AG20443 (cell line): ENCODE measurements around the gene TTLL11.

Source experiments
- DNase-seq: peaks from one replicate; pipeline ENCODE4 v3.0.0; 2012; ENCODE audit warnings: low spot score, mixed read lengths

Gene TTLL11

DNA sequence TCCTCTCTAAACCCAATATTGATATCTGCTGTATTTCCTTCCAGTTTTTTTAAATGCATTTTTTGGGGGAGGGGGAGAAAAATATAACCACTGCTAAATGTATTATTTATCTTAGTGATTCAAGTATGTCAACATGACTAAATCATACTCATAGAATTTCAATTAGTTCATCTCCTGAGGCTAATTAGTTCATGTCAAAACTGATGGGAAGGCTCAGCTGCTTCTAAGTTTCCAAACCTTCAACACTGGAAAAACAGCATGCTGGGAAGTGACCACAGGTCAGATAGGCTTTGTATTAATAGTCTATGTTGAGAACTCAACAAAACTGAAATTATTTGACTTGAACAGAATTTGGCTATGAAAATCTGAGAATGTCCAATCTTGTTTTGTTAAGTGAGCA is 118.7 kb downstream of the TTLL11 start:
- no peak for DNase-seq

DNA sequence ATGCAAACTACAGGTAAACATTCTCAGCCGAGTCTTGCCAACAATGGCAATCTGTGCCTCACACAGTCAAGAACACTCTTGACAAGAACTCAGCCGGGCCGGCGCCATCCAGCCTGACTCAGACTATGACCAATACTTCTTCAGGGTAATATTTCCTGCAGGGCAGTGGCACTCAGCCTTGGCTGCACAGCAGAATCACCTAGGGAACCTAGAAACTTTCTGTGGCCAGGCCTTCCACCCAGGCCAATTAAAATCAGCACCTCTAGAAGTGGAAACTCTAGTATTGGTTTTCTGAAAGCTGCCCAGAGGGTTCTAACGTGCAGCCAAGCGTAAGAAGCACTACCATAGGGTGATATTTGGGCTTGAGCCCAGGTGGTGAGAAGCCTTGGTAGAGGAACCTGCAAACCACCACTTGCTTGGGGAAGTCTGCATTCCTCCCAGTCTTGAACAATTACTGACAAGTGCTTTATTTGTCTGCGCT is 120.6 kb downstream of the TTLL11 start:
- DNase-seq = peak; percentile 72

DNA sequence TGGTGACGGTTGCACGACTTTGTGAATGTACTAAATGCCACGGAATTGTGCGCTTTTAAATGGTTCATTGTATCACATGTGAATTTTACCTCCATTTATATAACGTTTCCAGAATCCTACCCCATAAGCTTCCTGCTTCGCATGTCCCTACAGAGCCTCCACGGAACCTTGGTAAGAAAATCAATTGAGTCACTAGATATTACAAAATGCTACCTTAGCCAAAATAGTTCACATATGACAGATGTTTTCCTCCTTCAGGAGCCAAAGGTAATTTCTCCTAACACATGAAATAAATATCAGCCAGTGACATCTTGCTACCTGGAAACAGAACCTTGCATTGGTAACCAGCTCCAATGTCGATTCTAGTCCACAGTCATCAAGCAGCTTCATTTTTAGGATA is 125.1 kb downstream of the TTLL11 start:
- no peak for DNase-seq

DNA sequence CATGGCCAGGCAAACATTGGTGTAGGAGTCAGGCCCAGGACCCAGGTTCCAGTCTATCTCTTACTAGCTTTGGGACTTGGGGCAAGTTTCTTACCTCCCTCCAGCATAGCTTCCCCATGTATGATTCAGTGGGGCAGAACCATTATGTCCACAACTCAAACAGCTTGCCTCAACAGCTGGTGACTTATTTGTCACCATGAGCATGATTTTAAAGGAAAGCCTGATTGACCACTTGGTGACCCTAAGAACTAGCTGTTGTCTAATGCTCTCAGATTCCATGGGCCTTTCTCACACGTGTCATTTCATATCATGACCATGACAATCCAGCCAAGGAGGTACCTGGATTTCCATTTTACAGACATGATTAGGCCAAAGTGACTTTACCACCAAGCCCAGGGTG is 126.4 kb downstream of the TTLL11 start:
- no peak for DNase-seq

DNA sequence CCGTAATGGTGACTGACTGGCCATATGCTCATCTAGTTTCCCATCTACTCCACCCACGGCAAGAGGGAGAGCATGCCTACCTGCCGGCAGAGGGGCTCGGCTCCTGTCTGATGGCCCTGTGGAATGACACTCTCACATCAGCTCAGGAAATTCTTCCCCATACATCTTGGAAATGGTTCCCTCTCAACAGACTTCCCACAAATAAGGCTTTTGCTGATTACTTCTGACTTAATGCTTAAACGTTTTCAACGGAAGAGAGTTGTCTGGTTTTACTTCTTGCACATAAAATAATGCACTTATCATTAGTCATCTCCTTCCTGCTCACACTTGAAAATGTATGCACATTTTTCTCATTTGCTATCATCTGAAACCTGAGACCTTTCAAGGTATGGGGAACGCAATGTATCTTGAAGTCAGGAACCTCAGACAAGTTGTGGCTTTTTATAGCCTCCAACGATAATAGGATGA is 129.5 kb downstream of the TTLL11 start:
- no peak for DNase-seq

DNA sequence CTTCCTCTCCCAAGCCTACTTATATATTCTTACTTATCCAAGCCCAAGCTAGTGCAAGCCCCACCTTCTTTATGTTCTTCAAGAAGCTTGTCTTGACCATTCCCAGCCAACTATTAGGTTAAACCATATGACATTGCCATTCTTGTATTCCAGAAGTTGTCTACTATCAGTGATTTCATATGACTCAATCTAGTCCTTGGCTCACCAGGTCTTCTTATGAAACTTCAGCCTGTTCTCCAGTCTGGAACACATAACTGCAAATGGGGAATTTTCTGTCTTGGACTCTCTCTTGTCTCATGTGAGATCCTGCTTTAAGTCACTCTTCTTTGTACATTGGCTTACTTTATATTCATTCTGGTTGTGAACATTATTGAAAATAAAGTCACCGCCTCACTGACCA is 130.7 kb downstream of the TTLL11 start:
- no peak for DNase-seq

DNA sequence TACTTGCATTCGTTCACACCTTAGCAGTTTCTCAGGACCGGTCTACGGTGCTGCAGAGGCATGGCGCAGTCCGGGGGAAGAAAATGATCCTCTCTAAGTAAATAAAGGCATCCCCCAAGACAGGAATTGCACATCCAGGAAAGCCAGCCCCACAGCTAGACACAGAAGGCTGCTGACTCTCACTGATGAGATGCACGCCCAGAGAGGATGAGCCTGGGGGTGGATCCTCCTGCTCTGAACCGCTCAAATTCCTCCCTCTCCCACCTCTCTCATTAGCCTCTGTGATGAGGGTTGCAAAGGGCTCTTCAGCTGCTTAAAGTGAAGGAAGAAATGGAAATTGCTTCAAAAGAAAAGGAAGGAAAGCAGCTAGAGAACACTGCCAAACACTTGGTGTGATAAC is 132.4 kb downstream of the TTLL11 start:
- DNase-seq = no peak

DNA sequence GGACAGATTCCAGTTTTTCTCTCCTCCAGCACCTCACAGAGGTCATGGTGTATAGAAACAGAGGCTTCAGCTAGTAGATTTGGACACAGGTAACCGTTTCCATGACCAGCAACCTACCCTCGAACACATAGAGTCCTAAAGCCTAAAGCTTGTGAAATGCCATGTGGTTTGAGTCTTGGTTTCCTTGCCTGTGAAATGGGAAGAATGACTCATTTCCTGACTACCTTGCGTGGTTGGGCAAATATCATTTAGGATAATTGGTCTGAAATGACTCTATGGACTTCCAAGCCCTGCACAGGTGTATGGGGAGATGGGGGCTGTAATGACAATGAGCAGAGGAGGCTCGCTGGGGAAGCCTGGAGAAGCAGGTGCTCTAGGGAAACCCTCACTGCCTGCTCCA is 134.6 kb downstream of the TTLL11 start:
- DNase-seq = no peak

DNA sequence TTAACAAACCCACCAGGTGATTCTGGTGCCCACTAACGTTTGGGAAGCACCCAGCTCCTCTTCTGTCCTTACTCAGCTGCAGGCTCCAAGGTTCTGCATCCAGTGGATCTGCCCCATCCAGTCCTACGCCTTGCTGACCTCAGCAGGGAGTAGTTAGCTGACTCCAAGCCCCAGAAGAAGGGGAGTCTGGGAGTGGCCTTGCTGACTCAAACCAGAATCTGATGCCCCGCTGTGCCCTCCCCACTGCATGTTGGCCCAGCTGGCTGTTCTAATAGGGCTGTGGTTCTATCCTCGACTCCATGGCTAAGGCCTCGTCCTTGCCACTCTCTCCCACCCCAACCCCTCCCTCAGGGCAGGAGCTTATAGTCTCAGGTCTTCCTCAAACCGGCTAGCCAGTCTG is 136.3 kb downstream of the TTLL11 start:
- no peak for DNase-seq

DNA sequence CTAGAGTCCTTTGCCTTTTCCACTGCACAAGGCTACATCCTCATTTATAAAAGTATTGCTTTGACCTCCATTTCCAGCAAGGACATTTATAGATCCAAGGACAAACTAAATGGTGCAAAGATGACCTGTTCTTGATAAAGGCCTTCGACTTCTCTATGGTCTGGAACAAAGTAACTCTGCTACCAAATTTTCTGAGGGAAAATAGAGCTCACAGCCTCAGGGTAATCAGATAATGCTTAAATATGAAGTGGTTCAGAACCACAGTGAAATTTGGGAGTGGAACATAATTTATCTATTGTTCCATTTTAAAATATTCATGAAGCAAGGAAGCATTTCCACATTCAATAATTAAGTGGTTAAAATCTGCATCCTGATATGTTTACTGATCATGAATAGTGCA is 137.5 kb downstream of the TTLL11 start:
- no peak for DNase-seq

DNA sequence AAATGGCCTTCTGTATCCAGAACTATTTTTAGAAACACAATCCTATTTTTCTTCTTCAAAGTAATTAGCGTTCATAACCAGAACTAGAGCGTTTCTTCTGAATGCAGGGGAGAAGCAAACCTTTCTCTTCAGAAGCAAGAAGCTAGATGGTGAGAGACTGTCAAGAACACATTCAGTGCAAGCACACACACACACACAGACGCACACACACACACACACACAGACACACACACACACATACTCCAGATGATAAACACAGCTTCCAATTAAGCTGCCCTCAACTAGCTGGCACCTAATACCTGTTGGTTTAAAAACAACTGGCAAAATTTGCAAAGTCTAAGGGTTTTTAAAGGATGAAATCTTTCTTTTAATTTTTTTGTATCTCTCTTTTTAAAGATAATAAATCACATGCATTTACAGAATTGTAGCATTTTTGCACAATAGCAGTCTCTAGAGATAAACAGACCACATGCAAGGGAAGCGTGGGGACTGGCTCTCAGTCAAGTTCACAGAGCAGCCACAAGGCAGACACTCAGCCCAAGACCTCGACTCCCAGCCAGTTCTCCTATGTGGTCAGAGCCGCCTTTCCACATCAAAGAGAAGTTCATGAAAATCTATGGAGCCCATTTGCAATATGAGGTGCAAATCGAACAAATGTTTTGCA is 138.5 kb downstream of the TTLL11 start:
- peak; percentile 53 for DNase-seq

DNA sequence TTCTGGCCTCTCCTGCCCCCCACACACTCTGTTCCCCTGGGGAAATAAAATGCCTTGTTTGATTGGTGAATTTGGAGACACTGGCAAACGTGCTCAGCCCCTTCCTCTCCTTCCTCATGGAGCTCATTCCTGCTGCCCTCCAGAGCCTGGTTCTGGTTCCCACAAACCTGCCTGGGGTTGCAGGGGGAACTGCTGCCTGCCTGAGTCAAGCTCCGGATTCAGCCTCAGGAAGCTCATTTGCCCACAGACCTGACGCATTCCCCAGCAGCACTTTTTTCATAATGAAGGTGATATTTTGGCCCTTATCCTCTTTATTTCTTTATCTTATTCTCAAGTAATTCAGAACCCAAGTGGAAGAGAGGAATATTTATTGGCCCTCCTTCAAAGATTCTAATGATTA is 140.5 kb downstream of the TTLL11 start:
- DNase-seq = no peak

DNA sequence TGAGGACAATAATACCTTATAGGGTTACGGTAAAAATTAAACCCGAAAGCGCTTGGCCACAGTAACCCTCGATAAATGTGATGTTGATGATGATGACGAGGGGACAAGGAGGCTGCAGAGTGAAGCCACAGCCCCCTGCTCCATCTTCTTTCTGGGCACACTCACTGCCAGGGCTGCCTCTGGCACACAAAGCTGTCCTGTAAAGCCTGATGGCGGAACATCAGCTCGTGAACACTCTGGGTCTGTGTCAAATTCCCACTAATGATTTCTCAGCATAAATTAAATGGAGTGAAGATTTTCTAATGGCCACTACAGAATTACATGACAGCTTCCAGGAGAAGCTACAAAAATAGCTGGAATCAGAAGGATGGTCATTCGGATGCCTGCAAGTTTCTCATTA is 142.2 kb downstream of the TTLL11 start:
- no peak for DNase-seq

DNA sequence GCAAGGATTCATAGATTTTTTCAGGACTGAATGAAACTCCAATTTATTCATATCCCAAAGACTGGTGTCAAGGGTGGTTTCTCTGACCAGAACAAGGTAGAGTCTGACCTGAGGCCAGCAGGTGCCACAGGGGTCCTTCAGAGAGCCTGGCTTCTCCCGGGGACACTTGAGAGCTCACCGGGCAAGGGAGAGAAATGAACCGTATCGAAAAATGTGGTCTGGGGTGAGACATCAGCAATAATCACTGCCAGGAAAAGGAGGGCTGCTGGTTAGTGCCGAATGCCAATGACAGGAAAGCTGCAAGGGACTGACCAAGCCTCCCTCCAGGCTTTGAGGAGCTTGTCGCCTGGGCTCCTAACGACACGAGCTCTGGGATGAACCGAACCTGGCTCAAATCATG is 142.7 kb downstream of the TTLL11 start:
- no peak for DNase-seq

DNA sequence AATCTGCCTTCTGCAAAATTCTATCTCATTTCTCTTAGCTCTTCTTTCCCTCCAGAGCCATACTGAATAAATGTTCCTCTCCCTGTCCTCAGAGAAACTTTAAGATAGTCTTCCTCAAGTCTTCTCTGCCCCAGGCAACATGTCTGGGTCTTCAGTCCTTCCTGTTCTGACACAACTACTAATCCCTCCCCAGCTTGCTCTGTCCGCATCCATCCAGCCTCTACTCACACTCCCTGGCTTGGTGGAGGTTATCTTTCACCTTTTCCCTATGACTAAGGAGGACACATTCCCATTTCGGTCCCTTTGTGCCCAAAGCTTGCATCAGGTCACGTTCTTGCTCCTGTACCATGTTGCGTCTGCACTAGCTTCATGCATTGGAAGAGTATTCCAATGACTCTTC is 143.3 kb downstream of the TTLL11 start:
- DNase-seq = no peak

DNA sequence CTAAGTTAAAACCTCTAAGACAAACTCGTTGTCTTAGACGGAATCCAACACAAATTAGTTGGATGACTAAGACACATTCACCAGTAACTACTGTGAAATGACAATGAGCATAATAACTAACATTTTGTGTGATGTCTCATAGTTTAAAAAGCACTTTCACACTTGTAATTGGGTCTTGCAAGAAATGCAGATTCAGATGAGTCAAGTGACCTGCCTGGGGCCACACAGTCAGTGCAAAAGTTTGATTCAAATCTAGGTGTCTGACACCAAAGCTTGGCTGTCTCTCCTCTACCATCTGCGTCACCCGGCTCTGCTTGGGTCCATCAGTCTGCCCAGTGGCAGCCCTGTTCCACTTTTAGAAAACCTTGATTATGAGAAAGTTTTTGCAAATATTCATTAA is 143.7 kb downstream of the TTLL11 start:
- no peak for DNase-seq

DNA sequence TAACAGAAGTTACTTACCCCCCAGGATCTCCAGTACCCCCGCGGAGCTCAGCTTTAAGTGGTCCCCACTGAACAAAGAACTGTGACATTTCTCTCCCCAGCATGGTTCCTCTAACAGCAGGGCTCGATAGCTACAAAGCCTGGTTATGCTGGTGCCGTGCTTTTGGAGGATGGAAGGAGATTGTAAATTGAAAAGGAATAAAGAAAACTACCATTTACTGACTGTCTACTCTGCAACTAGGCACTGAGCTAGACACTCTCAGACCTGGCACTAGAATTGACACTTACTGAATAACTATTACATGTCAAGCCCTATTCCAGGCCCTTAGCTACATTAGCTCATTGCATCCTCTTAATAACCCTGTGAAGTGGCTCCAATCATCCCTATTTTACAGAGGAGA is 145.3 kb downstream of the TTLL11 start:
- DNase-seq = no peak

DNA sequence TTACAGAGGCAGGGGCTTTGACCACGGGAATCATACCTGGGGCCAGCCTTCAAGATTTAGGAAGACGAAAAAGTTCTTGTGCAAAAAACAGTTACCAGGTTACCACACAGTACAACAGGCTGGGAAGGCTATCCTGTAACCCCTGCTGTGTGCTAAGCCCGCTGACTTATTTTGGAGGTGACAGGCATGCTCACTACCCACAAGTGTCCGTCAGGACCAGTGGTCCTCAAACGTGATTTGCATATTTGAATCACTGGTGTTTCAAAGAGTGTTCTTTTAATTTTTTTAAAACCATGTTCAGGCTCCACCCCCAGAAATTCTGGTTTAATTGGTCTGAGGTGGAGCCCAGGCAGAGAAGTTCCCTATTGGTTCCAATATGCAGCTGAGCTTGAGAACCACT is 146.6 kb downstream of the TTLL11 start:
- no peak for DNase-seq

DNA sequence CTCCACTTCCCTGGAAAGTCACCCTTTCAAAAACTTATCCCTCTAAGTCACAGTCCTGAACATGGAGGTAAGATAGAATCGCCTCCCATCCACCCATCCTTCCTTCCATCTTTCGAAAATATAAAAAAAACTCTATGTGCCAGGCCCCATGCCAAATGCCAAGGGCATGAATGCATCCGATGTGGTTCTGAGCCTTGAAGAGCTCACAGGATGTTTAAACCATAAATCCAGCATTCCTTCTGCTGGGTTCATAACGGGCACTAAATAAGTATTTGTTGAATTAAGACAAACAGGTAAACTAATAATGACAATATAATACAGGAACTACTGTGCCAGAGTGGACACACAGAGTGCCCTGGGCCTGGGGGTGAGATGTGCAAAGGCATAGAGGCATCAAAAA is 147.3 kb downstream of the TTLL11 start:
- peak; percentile 26 for DNase-seq

DNA sequence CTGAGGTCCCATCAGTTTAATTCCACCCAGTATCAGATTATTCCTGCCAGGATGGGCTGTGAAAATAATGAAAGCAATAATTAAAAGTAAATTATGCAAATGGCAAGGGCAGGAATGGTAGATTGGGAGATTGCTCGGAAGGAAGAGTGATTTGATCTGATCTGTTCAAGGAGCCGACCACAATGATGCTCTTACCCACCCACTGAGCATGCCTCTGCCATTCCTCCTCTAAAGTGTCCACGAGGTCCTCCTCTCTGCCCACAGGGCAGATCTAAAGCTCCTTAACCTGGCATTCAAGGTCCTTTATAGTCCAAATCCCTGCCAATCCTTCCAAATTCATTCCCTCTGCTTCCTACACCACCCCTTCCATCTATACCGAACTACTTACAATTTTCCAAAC is 147.8 kb downstream of the TTLL11 start:
- DNase-seq = no peak

DNA sequence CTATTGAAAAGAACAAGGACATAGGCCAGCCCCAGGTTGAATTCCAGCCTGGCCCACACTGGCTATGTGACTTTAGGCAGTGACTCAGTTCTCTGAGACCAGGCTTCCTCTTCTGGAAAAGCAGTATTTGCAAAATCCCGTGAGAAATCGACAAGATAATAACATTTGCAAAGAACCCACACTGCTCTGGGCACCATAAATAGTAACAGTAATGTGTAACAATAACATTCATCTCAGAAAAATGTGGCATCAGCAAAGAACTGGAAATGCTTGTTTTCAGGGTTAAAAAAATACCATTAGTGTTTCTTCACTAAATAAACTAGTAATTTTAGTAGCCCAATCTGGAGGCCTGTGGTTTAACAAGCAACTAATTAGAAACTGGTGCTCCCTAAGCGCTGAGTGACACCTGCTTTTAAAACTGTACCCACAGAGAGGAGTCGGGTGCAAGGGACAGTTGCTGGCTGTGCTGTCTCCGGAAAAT is 148.4 kb downstream of the TTLL11 start:
- peak; percentile 78 for DNase-seq

DNA sequence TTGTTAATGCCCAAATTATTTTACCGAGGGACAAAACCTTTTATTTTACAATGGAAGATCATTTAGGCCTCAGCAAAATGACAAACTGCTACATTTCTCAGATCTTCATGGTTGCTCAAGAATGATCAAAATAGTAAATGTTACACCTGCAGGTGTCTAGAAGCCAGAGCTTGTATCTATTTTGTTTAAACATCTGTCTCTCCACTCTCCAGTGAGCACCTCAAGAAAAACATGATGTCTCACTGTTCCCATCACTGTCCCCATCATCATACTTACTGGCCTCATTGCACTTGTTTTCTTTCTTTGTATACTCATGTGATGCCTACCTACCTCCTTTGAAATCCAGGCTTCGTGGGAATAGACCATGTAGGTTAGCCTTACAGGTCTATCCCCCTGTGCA is 149.6 kb downstream of the TTLL11 start:
- no peak for DNase-seq

DNA sequence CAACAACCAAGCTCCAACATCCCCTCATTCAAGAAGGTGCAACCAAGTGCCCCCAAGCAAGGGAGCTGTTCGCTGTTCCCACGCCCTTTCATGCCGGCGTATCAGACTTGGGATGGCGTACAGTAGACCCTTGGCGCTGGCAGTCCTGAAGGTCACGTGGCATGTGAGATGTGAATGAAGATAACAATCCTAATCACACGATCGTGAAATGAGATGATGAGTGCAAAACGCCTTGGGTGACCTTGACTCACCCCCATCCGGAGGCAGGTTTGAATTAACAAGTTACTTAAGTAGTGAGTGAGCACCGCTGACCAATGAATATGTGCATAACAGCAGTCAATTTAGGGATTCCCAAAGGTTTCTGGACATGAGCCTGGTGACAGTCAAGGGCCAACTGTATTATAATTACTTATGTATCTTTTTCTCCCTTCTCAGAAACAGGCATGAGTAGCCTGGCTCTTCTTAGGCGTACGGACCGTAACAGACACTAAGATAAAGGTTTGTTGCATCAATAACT is 150.2 kb downstream of the TTLL11 start:
- DNase-seq = no peak

DNA sequence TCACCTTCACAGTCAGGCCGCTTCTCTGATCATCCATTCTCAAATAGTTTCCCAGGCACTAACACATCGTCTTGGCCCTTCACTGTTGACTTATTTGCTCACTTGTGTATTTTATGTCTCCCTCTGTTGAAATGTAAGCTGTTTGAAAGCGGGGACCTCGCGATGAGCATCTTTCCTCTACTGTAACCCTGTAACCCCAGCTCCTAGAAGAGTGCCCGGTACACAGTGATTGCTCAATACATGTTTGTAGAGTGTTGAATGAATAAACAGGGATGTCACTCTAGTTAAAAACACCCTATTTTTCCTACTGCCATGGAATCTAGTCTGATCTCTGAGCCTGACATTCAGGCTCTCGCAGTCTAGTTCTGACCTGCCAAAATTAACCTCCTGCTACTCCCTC is 150.8 kb downstream of the TTLL11 start:
- DNase-seq = no peak
